ENCODE measurements around the gene NRXN2.

The NRXN2 gene

GRCh38 chr11:64591257-64592233 lies 131.5 kb downstream of the NRXN2 start:
- no peak for DNase-seq (ENCODE audit: low read depth in 2 of 2)

GRCh38 chr11:64590763-64591221 lies 132.2 kb downstream of the NRXN2 start, which contains the start of gene SLC22A12:
Gene SLC22A12 (plus strand): TSS chr11:64591220. CDS start chr11:64591557, 337 bp downstream.
- DNase-seq (ENCODE audit: low read depth in 2 of 2) = no peak

DNA sequence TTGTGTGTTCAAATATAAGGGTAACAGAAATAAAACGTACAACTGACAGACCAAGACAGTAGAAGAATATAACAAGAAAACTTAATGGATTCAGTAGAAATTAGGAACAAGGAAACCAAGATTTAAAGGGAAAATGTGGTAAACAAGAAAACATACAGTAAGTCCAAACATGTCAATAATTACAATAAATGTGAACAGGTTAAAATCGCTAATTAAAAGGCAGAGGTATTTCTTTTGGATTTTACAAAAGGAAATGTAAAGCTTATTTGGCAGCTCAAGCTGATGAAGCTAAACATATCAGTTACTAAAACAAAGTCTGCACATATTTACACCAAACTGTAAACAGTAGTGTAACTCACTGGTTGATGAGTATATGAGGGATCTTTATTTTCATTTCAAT lies 134.3 kb downstream of the NRXN2 start:
- DNase-seq (ENCODE audit: low read depth in 2 of 2) = no peak

GRCh38 chr11:64586366-64586765 lies 136.6 kb downstream of the NRXN2 start:
- DNase-seq (ENCODE audit: low read depth in 2 of 2) = no peak

GRCh38 chr11:64585150-64585549 lies 137.8 kb downstream of the NRXN2 start:
- DNase-seq (ENCODE audit: low read depth in 2 of 2) = no peak

DNA sequence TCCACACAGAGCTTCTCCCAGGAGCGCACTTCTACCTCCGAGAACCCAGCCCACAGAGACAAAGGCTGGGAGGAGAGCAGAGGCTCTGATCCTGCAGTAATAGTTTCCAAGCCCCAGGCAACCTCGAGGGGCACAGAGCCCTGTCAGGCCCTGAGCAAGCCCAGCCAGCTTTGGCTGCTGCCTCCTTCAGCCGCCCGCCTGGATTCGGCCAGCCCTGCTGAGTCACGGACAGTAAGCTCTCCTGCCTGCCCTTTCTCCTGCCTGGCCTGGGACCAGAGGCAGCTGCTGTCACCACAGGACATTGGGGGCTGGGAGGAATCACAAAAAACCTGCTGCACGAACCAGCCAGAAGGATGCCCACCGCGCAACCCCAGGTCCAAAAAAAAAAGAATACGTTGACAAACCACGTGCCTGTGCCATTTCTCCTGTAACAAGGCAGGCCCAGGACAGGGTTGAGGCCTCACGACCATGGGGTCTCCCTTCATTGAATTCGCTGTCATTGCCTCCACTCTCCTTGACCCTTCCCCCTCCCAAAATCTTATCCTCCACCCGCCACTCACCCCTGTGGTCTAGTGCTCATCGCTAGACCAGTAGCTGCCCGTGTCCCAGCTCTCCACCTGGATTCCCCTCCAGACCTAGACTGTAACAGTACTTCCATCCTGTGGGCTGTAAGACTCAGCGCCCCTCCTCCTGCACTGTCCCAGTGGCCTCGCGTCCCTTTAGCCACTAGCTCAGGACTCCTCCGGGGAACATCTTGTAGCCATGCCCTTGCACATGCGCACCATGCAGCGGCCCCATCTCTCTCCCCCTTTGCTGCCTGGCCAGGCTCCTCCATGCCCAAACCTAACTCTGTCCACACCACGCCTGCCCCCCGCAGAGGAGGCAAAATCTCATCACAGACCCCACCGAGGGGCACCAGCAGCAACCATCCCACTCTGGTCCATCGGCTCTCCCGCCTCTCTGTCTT lies 139.4 kb downstream of the NRXN2 start:
- no peak for DNase-seq (ENCODE audit: low read depth in 2 of 2)

GRCh38 chr11:64582885-64583284 lies 140.1 kb downstream of the NRXN2 start:
- DNase-seq (ENCODE audit: low read depth in 2 of 2) = no peak

GRCh38 chr11:64581057-64581523 lies 141.9 kb downstream of the NRXN2 start:
- DNase-seq (ENCODE audit: low read depth in 2 of 2) = no peak

GRCh38 chr11:64580412-64580811 lies 142.6 kb downstream of the NRXN2 start:
- no peak for DNase-seq (ENCODE audit: low read depth in 2 of 2)

DNA sequence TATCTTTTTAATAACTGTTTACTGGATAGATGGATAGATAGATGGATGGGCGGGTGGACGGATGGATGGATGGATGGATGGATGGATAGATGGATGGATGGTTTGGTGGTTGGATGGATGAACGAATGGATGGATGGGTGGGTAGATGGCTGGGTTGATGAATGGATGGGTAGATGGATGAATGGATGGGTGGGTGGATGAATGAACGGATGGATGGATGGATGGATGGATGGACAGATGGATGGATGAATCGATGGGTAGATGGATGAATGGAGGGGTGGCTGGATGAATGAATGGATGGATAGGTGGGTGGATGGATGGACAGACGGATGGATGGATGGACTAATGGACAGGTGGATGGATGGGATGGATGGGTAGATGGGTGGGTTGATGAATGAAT lies 145.8 kb downstream of the NRXN2 start:
- no peak for DNase-seq (ENCODE audit: low read depth in 2 of 2)

- DNase-seq (ENCODE audit: low read depth in 2 of 2) = no peak
Measured at GRCh38 chr11:64572143-64572542, 150.9 kb downstream of the NRXN2 start.

- no peak for DNase-seq (ENCODE audit: low read depth in 2 of 2)
Measured at GRCh38 chr11:64571410-64572091, 151.4 kb downstream of the NRXN2 start.

GRCh38 chr11:64571050-64571409 lies 152.0 kb downstream of the NRXN2 start:
- no peak for DNase-seq (ENCODE audit: low read depth in 2 of 2)

DNA sequence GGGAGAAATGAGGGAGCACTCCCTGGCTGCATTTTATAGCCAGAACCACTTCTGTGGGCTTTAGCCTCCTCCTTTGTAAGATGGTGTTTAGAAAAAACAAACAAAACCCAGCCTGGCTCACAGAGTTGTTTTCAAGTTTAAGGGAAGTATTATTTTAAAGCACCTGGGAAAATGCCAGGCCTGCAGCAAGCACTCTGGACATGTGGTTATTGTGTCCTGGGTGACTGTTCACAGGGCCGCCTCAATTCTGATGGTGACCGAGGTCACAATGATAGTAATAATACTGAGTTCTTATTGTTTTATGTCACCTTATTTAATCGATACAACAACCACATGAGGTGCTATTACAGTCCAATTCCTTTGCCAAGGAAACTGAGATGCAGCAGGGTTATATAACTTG lies 152.7 kb downstream of the NRXN2 start:
- DNase-seq (ENCODE audit: low read depth in 2 of 2) = no peak

GRCh38 chr11:64569300-64569970 lies 153.6 kb downstream of the NRXN2 start:
- no peak for DNase-seq (ENCODE audit: low read depth in 2 of 2)

DNA sequence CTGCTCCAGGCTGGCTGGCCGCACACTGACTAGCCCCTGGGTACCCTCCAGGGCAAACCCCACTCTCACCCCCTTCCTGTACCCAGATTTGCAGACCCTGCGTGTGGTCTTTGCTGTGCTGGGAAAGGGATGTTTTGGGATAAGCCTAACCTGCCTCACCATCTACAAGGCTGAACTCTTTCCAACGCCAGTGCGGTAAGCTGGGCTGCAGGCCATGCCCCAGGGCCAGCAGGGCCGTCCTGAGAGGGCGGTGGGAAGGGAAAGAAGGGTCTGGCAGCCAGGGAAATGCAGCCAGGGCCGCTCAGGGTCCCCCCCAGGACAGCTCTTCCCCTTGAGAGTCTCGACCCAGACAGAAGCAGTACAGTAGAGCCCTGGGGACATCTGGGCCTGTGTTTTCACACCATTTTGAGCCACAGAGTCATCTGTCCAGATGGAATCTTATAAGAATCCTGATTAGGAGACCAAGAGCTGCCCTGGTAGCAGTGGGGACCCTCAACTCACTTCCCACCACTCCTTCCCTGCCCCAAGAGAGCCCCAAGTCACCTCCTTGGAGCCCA lies 154.3 kb downstream of the NRXN2 start:
- DNase-seq (ENCODE audit: low read depth in 2 of 2) = no peak

DNA sequence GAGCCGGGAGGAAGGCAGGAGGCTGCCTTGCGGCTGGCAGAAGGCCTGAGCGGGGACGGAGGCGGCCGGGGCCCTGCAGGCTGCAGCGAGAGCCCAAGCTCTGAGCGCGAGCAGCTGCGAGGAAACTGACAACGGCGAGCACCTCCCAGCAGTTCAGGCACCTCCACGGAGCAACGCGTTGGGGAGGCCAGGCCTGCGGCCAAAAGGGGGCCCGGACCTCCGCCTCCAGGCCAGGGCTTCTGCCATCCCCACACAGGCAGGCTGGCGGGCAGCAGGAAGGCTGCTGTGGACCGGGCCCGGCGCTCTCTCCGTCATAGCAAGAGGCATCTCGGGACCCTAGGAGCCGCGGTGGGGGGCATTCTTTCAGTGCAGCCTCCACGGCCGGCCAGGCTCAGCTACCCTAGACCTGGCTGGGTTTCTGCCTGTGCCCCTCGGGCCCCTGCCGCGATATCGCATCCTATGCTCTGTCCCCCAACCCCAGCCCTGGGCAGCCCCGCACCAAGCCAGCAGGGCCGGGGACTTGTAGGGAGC lies 154.9 kb downstream of the NRXN2 start:
- no peak for DNase-seq (ENCODE audit: low read depth in 2 of 2)

- DNase-seq (ENCODE audit: low read depth in 2 of 2) = no peak
Measured at GRCh38 chr11:64566915-64567891, 155.8 kb downstream of the NRXN2 start.
